Neural progenitor cell (in vitro differentiated cells): Measurements from ENCODE around the gene PRIMA1.

Source experiments
- CTCF ChIP-seq: fragments of 200-600 bp; sonication (generic); IDR thresholded peaks from 2 replicates; pipeline ENCODE4 v1.5.1; 2017; ENCODE audit warnings: antibody characterized with exemption, mild to moderate bottlenecking
- EZH2 ChIP-seq: fragments of 200-600 bp; sonication (generic); IDR thresholded peaks from 2 replicates; pipeline ENCODE4 v1.6.1; 2017; ENCODE audit warnings: antibody characterized with exemption, mild to moderate bottlenecking, moderate library complexity
- EZH2phosphoT487 ChIP-seq: fragments of 200-600 bp; sonication (generic); IDR thresholded peaks from 2 replicates; pipeline ENCODE4 v1.6.1; 2017; ENCODE audit warnings: antibody characterized with exemption

- TF ChIP-seq CTCF (no peak), EZH2phosphoT487 (no peak), EZH2 (no peak)
Observed at GRCh38 chr14:93749076-93749420, 39.2 kb downstream of the PRIMA1 start.
